IMR-90 (cell line): ENCODE results near the gene PKHD1. TPM values are rescaled to one million over a fixed set of nuclear protein-coding genes. Genes with fewer than 3 reads are reported as not detected.

Experiments used
- ATAC-seq: fragments of 200-7000 bp; cut with Tn5 transposase; 2 replicates; pipeline ENCODE4 v1.9.1; 2020; ENCODE audit warnings: low read depth, mild to moderate bottlenecking, moderate library complexity
- BruUV-seq: library from RNA; stranded (reverse); fragments of 400-500 nt; replicated peaks from 2 replicates; lab custom pipeline; 2021; lab: Mats Ljungman, UMichigan
- CTCF ChIA-PET: fragments of 300-600 bp; formaldehyde crosslinking; extraction: SDS; loops from one replicate; lab custom pipeline; 2021; ENCODE audit warnings: antibody characterized with exemption; lab: Yijun Ruan, JAX
- POLR2A ChIA-PET: fragments of 300-600 bp; sonication (Branson Sonifier 250); formaldehyde crosslinking; loops from one replicate; lab custom pipeline; 2022; ENCODE audit warnings: antibody characterized with exemption; ENCODE audit not compliant: unreplicated experiment; lab: Charles Lee
- DNase-seq: peaks from one replicate; pipeline ENCODE4 v3.0.0; 2013
- H2AFZ ChIP-seq: replicated peaks from 2 replicates; pipeline ENCODE3; 2013; ENCODE audit warnings: low read length, mild to moderate bottlenecking; ENCODE audit not compliant: poor library complexity
- H2AK5ac ChIP-seq: 2 replicates; pipeline ENCODE4 v1.6.1; 2013; ENCODE audit warnings: low read depth, low read length, inconsistent platforms
- H2AK9ac ChIP-seq: replicated peaks from 2 replicates; pipeline ENCODE3; 2013; ENCODE audit warnings: mild to moderate bottlenecking, low read depth, low read length, moderate library complexity; ENCODE audit not compliant: poor library complexity
- H2BK120ac ChIP-seq: 2 replicates; pipeline ENCODE4 v1.6.1; 2013; ENCODE audit warnings: low read depth, low read length, inconsistent platforms
- H2BK15ac ChIP-seq: 3 replicates; pipeline ENCODE4 v1.6.1; 2013; ENCODE audit warnings: low read depth, low read length, inconsistent platforms
- H2BK20ac ChIP-seq: 2 replicates; pipeline ENCODE4 v1.6.1; 2013; ENCODE audit warnings: low read depth, mild to moderate bottlenecking, inconsistent platforms, low read length, moderate library complexity
- H2BK5ac ChIP-seq: 2 replicates; pipeline ENCODE4 v1.6.1; 2013; ENCODE audit warnings: mild to moderate bottlenecking, low read depth, low read length, inconsistent platforms; ENCODE audit not compliant: poor library complexity, severe bottlenecking
- H3K14ac ChIP-seq: replicated peaks from 2 replicates; pipeline ENCODE4 v1.6.1; 2013; ENCODE audit warnings: low read depth, low read length, inconsistent platforms
- H3K18ac ChIP-seq: 2 replicates; pipeline ENCODE4 v1.6.1; 2013; ENCODE audit warnings: low read depth, low read length, control low read depth
- H3K23ac ChIP-seq: 2 replicates; pipeline ENCODE4 v1.6.1; 2013; ENCODE audit warnings: low read depth, low read length, inconsistent platforms
- H3K27ac ChIP-seq: 2 replicates; pipeline ENCODE4 v1.5.1; 2013; ENCODE audit warnings: mild to moderate bottlenecking, control low read depth, low read length; ENCODE audit not compliant: insufficient read depth
- H3K27me3 ChIP-seq: 2 replicates; pipeline ENCODE4 v1.6.1; 2013; ENCODE audit warnings: low read length; ENCODE audit not compliant: control insufficient read depth, insufficient read depth
- H3K36me3 ChIP-seq: 2 replicates; pipeline ENCODE4 v1.6.1; 2013; ENCODE audit warnings: low read length, mixed read lengths; ENCODE audit not compliant: control insufficient read depth, insufficient read depth
- H3K4ac ChIP-seq: 2 replicates; pipeline ENCODE4 v1.6.1; 2013; ENCODE audit warnings: low read depth, low read length, inconsistent platforms
- H3K4me1 ChIP-seq: 2 replicates; pipeline ENCODE4 v1.6.1; 2013; ENCODE audit warnings: low read length, mixed read lengths; ENCODE audit not compliant: control insufficient read depth, insufficient read depth
- H3K4me2 ChIP-seq: 2 replicates; pipeline ENCODE4 v1.6.1; 2013; ENCODE audit warnings: low read depth, mild to moderate bottlenecking, control low read depth, low read length, moderate library complexity
- H3K4me3 ChIP-seq: 2 replicates; pipeline ENCODE4 v1.5.1; 2013; ENCODE audit warnings: low read depth, mild to moderate bottlenecking, control low read depth, low read length, moderate library complexity; ENCODE audit not compliant: insufficient read depth
- H3K56ac ChIP-seq: 2 replicates; pipeline ENCODE4 v1.6.1; 2013; ENCODE audit warnings: low read length, inconsistent platforms; ENCODE audit not compliant: insufficient read depth; ENCODE audit errors: extremely low read depth
- H3K79me1 ChIP-seq, 2 experiments: 2 replicates each; pipeline ENCODE4 v1.6.1; 2013; ENCODE audit warnings: low read length in 2 of 2, inconsistent platforms in 1 of 2, low read depth in 1 of 2
- H3K9ac ChIP-seq: 2 replicates; pipeline ENCODE4 v1.6.1; 2013; ENCODE audit warnings: low read depth, low read length, control low read depth
- H3K9me1 ChIP-seq: 2 replicates; pipeline ENCODE4 v1.6.1; 2013; ENCODE audit warnings: low read length, inconsistent platforms; ENCODE audit not compliant: insufficient read depth
- H3K9me3 ChIP-seq: 2 replicates; pipeline ENCODE4 v1.6.1; 2013; ENCODE audit warnings: low read length; ENCODE audit not compliant: control insufficient read depth, insufficient read depth
- H4K20me1 ChIP-seq: 2 replicates; pipeline ENCODE4 v1.6.1; 2013; ENCODE audit warnings: low read length, inconsistent platforms; ENCODE audit not compliant: insufficient read depth
- H4K5ac ChIP-seq: 2 replicates; pipeline ENCODE4 v1.6.1; 2013; ENCODE audit warnings: mild to moderate bottlenecking, low read depth, low read length, control low read depth
- H4K8ac ChIP-seq, 2 experiments: 2 replicates each; pipeline ENCODE4 v1.6.1; 2013; ENCODE audit warnings: low read depth in 2 of 2, low read length in 2 of 2, control low read depth in 1 of 2, inconsistent platforms in 1 of 2
- H4K91ac ChIP-seq: 2 replicates; pipeline ENCODE4 v1.6.1; 2013; ENCODE audit warnings: low read depth, low read length, inconsistent platforms; ENCODE audit not compliant: insufficient read depth
- BHLHE40 ChIP-seq: fragments of 150-350 bp; IDR thresholded peaks from 2 replicates; pipeline ENCODE4 v1.6.1; 2016; ENCODE audit warnings: mild to moderate bottlenecking, low read depth, low read length
- CEBPB ChIP-seq: IDR thresholded peaks from 2 replicates; pipeline ENCODE4 v1.6.1; 2012; ENCODE audit warnings: low read depth, low read length, improper control_type of control experiment
- CHD1 ChIP-seq: IDR thresholded peaks from 2 replicates; pipeline ENCODE4 v1.6.1; 2012; ENCODE audit warnings: low read depth, low read length, improper control_type of control experiment
- MAFK ChIP-seq: IDR thresholded peaks from 2 replicates; pipeline ENCODE4 v1.6.1; 2012; ENCODE audit warnings: low read depth, low read length, improper control_type of control experiment
- MAZ ChIP-seq: IDR thresholded peaks from 2 replicates; pipeline ENCODE4 v1.6.1; 2012; ENCODE audit warnings: low read depth, mild to moderate bottlenecking, low read length, improper control_type of control experiment, moderate library complexity, borderline replicate concordance
- POLR2A ChIP-seq: IDR thresholded peaks from 2 replicates; pipeline ENCODE4 v1.6.1; 2012; ENCODE audit warnings: mild to moderate bottlenecking, low read depth, low read length
- RCOR1 ChIP-seq: IDR thresholded peaks from 2 replicates; pipeline ENCODE4 v1.6.1; 2012; ENCODE audit warnings: mild to moderate bottlenecking, low read length, improper control_type of control experiment; ENCODE audit not compliant: insufficient replicate concordance
- RFX5 ChIP-seq: IDR thresholded peaks from 2 replicates; pipeline ENCODE4 v1.8.0; 2012; ENCODE audit warnings: low read depth, mild to moderate bottlenecking, low read length, moderate library complexity
- SMC3 ChIP-seq: fragments of 150-350 bp; IDR thresholded peaks from 2 replicates; pipeline ENCODE4 v1.6.1; 2016; ENCODE audit warnings: low read depth, mild to moderate bottlenecking, antibody characterized with exemption, low read length, moderate library complexity
- dilution Hi-C: fragments of 300-500 bp; cut with HindIII; formaldehyde crosslinking; loops from one replicate; pipeline ENCODE4 v1.14.3; 2018; ENCODE audit warnings: low sequenced_read_pairs; ENCODE audit not compliant: unreplicated experiment
- in situ Hi-C: fragments of 300-500 bp; cut with MboI; formaldehyde crosslinking; loops from 3 replicates; pipeline ENCODE4 v1.14.3; 2019; ENCODE audit warnings: low sequenced_read_pairs, inconsistent platforms, mixed read lengths
- intact Hi-C: fragments of 100-400 bp; cut with micrococcal nuclease; formaldehyde crosslinking; loops from 2 replicates; pipeline ENCODE4 v1.10.0; 2022
- polyA plus RNA-seq, 3 experiments: library from polyadenylated mRNA; depleted of rRNA; stranded (reverse); fragments of >200 nt; gene quantifications; 2 replicates each; pipeline ENCODE4 v1.2.3, GENCODE V29; 2012; ENCODE audit warnings: low replicate concordance in 1 of 3
- total RNA-seq: library from RNA; depleted of rRNA; stranded (reverse); fragments of >200 nt; gene quantifications from 2 replicates; pipeline ENCODE4 v1.2.3, GENCODE V29; 2012
- TF ChIP-seq, protein P1 (sequence below): fragments of 150-350 bp; IDR thresholded peaks from 2 replicates; pipeline ENCODE4 v1.6.1; 2016; ENCODE audit warnings: low read depth, mild to moderate bottlenecking, low read length, moderate library complexity, borderline replicate concordance
- TF ChIP-seq, protein P2 (sequence below): fragments of 150-350 bp; IDR thresholded peaks from 2 replicates; pipeline ENCODE4 v1.6.1; 2017; ENCODE audit warnings: mild to moderate bottlenecking, antibody characterized with exemption, low read length, low read depth
- TF ChIP-seq, protein P3 (sequence below): conservative IDR thresholded peaks from 2 replicates; pipeline ENCODE4 v1.5.1; 2012; ENCODE audit warnings: mild to moderate bottlenecking, low read depth, low read length, improper control_type of control experiment

Gene PKHD1
- total and polyA plus RNA-seq, 2 of the 4 experiments (the other 2 are of a cell fraction), result not detected

DNA sequence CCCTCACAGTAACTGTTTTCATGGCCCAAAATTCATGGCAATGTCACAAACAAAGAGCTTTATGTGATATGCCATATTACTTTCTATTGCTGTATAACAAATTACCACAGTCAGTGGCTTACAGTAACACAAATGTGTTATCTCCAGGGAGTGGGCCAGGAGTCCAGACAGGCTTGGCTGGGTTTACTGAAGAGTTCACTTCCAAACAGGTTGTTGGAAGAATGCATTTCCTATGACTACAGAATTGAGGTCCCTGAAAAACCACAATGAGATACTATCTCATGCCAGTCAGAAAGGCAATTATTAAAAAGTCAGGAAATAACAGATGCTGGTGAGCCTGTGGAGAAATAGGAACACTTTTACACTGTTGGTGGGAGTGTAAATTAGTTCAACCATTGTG is 431.9 kb downstream of the PKHD1 start:
- Histone ChIP-seq H4K91ac (no peak overlapping the region), H3K9me3 (peaks cover 2% of the 10 kb centered on the region; the same call in 1 of the 2 replicates), H4K8ac (no peak overlapping the region), H3K36me3 (no peaks in the 10 kb centered on the region), H3K56ac (no peak overlapping the region), H3K27ac (no peak overlapping the region), H4K5ac (no peak overlapping the region), H2BK15ac (no peak overlapping the region), H3K14ac (no peak overlapping the region), H3K23ac (no peak overlapping the region), H3K4ac (no peak overlapping the region), H3K79me1 (no peaks in the 10 kb centered on the region), H3K9me1 (no peaks in the 10 kb centered on the region), H4K20me1 (no peaks in the 10 kb centered on the region), H3K4me3 (no peak overlapping the region), H3K18ac (no peak overlapping the region), H3K4me1 (no peaks in the 10 kb centered on the region), H2BK20ac (no peak overlapping the region), H2AK9ac (no peak overlapping the region), H3K27me3 (no peaks in the 10 kb centered on the region), H2AFZ (no peak overlapping the region), H3K9ac (no peak overlapping the region), H2BK5ac (no peak overlapping the region), H2AK5ac (no peak overlapping the region), H2BK120ac (no peak overlapping the region), H3K4me2 (no peak overlapping the region)
- ATAC-seq (no peak), DNase-seq (no peak)
- intact Hi-C loops, result no loop called here
- ChIA-PET CTCF (no interaction called here), POLR2A (no interaction called here)
- TF ChIP-seq MAZ (no peak), POLR2A (no peak), RFX5 (no peak), CEBPB (no peak), CHD1 (no peak), RCOR1 (no peak), MAFK (no peak), BHLHE40 (no peak), SMC3 (no peak)
- TF ChIP-seq, protein P1, sequence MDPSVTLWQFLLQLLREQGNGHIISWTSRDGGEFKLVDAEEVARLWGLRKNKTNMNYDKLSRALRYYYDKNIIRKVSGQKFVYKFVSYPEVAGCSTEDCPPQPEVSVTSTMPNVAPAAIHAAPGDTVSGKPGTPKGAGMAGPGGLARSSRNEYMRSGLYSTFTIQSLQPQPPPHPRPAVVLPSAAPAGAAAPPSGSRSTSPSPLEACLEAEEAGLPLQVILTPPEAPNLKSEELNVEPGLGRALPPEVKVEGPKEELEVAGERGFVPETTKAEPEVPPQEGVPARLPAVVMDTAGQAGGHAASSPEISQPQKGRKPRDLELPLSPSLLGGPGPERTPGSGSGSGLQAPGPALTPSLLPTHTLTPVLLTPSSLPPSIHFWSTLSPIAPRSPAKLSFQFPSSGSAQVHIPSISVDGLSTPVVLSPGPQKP, result no peak
- TF ChIP-seq, protein P2, sequence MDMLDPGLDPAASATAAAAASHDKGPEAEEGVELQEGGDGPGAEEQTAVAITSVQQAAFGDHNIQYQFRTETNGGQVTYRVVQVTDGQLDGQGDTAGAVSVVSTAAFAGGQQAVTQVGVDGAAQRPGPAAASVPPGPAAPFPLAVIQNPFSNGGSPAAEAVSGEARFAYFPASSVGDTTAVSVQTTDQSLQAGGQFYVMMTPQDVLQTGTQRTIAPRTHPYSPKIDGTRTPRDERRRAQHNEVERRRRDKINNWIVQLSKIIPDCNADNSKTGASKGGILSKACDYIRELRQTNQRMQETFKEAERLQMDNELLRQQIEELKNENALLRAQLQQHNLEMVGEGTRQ, result no peak
- TF ChIP-seq, protein P3, sequence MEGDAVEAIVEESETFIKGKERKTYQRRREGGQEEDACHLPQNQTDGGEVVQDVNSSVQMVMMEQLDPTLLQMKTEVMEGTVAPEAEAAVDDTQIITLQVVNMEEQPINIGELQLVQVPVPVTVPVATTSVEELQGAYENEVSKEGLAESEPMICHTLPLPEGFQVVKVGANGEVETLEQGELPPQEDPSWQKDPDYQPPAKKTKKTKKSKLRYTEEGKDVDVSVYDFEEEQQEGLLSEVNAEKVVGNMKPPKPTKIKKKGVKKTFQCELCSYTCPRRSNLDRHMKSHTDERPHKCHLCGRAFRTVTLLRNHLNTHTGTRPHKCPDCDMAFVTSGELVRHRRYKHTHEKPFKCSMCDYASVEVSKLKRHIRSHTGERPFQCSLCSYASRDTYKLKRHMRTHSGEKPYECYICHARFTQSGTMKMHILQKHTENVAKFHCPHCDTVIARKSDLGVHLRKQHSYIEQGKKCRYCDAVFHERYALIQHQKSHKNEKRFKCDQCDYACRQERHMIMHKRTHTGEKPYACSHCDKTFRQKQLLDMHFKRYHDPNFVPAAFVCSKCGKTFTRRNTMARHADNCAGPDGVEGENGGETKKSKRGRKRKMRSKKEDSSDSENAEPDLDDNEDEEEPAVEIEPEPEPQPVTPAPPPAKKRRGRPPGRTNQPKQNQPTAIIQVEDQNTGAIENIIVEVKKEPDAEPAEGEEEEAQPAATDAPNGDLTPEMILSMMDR, result no peak
- dilution Hi-C loops, result no loop called here
- in situ Hi-C loops, result no loop called here
- no TSS peak for BruUV-seq
